Astrocyte of the hippocampus (primary cell): ENCODE measurements around the gene SCAMP4.
"Not testable (repeated sequence)": the region's sequence is repeated elsewhere in the genome, so short reads cannot be mapped to it uniquely, and the experiment has no call there.

Experiments used
- DNase-seq: peaks from one replicate; pipeline ENCODE4 v3.0.0; 2011; ENCODE audit warnings: low read depth, low spot score

The SCAMP4 gene

DNA sequence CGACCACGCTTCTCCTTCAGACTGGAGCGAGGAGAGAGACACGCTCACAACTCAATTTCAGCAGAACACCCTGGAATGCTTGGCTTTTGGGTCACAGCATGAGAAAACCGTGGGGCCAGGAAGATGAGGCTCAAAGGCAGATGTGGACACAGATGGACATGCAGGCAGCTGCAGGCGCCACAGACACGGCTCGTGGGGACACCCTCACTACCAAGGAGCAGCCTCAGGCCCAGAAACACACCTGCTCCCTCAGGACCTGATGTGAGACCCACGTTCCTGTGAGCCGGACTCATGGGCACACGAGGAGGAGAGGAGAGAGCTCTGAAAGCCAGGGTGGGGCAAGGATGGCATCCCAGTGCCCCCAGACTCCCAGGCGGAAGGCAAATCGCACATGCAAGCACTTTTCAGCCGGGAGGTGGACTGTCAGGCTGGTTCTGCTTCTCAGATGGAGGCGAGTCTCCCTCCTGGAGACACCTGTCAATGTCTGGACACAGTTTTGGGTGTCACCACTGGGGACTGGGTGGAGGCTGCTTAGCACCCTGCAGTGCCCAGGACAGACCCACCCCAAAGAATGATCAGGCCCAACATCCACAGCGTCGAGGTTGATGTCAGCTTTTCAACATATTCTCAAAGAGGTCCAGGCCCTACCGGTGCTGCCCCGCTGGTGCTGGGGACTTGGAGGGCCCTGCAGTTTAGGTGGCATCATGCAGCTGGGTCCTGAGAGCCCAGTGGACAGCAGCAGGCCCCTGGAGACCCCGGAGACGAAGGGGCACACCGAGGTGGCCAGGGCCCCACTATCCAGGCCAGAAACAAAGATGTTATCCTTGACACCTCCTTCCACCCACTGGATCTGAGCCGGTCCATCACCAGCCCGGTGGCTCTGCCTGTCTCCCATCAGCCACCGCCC lies 22.2 kb upstream of the SCAMP4 start:
- DNase-seq: no peak

DNA sequence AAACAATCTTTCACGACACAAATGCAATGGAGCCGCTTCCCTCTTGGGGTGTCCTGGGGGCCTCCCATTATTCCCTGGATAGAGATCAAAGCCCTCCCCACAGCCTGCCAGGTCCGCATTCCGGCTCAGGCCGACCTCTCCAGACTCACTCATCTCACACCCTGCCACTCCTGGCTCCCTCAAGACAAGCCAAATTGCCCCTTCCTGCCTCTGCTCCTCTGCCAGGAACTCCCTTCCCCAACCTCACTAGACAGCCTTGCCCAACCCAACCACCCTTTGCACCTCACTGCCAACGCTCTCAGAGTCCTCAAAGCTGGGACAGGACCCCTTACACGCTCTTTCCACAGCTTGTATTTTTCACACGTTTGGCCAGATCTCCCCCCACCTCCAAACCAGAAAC lies 21.4 kb upstream of the SCAMP4 start:
- DNase-seq: no peak

DNA sequence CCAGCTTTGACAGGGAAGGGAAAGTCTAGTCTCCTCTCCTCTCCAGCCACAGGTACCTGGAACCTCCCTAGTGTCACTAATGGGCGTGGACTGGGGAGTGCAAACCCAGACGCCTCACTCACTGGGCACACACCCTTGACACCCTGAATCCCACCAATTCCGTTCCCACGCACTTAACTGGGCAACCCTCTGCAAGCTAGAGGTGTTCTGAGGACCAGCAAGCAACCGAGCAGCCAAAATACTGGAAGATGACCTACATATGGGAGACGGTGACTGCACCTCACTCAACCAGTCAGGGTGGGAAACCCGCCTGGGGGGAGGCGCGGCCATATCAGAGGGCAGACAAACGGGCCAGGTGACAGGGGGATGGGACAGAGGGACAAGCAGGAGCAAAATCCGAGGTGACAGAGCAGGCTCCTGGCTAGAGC lies 20.9 kb upstream of the SCAMP4 start:
- DNase-seq: no peak

DNA sequence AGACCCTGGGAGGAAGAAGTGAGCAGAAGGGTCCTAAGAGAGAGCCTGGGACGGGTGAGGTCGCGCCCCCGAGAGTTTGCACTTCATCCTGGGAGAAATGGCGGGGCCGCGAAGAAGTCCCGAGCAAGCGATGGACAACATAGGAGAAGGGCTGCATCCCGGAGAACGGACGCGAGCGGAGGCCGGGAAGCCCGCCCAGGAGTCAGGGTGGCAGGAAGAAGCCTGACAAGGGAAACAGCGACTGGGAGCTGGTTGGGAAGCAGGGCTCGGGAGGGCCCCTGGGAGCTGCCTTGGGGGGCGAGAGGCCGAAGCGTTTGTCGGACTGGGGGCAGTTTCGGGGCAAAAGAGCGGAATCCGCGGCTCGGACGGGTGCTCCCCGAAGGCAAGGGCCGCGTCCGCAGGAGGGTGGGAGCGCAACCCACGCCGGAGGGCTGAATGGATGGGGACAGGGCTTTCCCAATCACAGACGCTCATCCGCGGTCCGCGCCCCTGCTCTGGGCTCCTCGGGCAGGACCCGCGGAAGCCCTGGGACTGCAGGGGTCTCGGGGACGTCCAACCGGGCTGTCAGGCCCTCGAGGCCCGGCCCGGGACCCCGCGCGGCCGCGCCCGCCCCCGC lies 20.4 kb upstream of the SCAMP4 start:
- DNase-seq: peak; percentile 44

DNA sequence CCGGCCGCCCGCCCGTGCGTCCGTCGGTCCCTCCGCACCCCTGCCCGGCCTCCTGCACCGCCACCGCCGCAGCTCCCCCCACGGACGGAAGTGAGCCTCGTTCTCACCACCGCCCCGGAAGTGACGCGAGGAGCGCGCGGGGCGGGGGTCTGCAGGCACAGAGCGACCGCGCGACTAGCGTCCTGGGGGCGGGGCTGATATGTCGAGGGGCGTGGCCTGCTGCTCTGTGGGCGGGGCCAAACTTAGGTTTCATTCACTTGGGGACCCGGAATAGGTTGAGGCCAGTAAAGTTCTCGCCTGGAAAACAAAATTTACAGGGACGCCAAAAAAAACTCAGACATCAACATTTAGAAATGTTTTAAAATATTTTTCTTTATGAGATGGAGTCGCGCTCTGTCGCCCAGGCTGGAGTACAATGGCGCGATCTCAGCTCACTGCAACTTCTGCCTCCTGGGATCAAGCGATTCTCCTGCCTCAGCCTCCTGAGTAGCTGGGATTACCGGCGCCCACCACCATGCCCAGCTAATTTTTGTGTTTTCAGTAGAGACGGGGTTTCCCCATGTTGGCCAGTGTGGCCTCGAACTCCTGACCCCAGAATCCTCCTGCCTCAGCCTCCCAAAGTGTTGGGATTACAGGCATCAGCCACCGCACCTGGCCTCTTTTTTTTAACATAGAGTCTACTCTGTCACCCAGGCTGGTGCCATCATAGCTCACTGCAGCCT lies 19.6 kb upstream of the SCAMP4 start, which contains the start of gene ABHD17A:
ABHD17A (minus strand) TSS at position 99 of the 722 bp plus-strand sequence. CDS start 3,930 bp downstream, outside the sequence.
- DNase-seq: peak; percentile 97

DNA sequence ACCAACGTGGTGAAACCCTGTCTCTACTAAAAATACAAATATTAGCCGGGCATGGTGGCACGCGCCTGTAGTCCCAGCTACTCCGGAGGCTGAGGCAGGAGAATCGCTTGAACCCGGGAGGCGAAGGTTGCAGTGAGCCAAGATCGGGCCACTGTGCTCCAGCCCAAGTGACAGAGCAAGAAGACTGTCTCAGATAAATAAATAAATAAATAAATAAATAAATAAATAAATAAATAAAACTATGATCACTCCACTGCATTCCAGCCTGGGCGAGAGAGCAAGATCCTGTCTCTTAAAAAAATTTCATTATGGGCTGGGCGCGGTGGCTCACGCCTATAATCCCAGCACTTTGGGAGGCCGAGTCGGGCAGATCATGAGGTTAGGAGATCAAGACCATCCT lies 18.8 kb upstream of the SCAMP4 start:
- not testable (repeated sequence) for DNase-seq

DNA sequence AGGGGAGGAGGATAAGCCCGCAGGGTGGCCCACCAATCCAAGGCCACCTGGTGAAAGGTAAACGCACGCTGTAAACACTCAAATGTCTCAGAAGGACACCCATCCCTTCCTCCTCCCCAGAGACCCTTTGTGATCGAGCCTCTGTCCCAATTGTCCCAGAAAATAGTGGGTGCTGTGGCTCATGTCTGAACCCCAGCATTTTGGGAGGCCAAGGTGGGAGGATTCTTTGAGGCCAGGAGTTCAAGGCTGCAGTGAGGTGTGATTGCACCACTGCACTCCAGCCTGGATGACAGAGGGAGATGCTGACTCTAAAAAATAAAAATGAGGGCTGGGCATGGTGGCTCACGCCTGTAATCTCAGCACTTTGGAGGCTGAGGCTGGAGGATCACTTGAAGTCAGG lies 16.8 kb upstream of the SCAMP4 start:
- DNase-seq: no peak

DNA sequence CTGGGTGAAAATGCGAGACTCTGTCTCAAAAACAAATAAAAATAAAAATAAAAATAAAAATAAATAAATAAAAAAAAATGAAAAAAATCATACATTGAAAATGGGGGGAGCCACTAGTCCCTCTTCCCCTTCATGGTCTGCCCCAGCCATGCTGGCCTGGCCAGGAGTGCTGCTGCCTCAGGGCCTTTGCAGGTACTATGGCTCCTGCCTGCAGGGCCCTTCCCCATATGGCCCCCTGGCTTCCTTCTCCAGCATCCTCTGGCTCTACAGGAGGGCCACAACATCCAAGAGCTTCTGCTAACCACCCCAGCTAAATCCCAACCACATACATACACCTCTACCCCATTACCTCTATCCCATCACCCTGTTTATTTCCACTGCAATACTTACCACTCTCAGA lies 15.3 kb upstream of the SCAMP4 start:
- DNase-seq: no peak

DNA sequence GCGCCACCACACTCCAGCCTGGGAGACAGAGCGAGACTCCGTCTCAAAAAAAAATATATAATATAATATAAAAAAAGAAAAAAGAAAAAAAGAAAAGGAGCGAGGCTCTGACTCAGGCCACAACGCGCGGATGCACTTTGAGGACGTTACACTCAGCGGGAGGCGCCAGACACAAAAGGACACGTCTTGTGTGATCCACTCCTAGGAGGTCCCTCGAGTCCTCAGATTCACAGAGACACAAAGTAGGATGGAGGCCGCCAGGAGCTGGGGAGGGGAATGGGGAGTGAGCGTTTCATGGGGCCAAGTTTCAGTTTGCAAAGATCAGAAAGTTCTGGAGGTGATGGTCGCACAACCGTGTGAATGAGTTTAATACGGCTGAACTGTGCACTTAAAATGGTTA lies 11.4 kb upstream of the SCAMP4 start:
- no peak for DNase-seq

DNA sequence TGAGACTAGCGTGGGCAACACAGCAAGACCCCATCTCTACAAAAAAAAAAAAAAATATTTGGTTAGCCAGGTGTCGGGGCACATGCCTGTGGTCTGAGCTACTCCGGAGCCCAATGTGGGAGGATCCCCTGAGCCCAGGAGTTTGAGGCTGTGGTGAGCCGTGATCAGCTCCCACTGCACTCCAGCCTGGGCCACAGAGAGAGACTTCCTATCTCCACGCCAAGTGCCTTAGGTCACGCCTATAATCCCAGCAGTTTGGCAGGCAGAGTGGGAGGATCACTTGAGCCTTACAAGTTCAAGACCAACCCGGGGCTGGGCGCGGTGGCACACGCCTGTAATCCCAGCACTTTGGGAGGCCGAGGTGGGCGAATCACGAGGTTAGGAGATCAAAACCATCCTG lies 8.7 kb upstream of the SCAMP4 start:
- DNase-seq: no peak

DNA sequence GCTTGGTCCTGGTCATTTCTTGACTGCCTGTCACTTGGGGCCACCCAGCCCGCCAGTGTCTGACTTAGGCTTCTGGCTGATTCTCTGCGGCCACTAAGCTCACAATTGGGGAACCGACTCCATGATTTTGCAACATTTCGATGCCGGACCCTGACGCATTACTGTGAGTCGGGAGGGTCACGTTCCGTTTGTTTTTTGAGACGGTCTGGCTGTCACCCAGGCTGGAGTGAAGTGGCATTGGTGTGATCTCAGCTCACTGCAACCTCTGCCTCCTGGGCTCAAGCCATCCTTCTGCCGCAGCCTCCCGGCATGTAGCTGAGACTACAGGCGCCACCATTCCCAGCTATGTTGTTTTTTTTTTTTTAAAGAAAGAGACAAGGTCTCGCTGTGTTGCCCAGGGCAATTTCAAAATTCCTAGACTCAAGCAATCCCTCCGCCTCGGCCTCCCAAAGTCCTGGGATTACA lies 3.2 kb upstream of the SCAMP4 start:
- DNase-seq: no peak

DNA sequence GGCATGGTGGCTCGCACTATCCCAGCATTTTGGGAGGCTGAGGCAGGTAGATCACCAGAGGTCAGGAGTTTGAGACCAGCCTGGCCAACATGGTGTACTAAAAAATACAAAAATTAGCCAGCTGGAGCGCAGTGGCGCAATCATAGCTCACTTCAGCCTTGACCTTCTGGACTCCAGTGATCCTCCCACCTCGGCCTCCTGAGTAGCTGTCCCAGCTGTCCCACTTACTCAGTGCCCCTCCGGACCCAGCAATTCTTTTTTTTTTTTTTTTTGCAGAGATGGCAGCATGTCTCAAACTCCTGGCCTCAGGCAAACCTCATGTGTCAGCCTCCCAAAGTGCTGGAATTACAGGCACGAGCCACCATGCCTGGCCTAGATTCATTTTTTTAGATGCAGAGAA lies 2.3 kb upstream of the SCAMP4 start:
- DNase-seq: no peak

DNA sequence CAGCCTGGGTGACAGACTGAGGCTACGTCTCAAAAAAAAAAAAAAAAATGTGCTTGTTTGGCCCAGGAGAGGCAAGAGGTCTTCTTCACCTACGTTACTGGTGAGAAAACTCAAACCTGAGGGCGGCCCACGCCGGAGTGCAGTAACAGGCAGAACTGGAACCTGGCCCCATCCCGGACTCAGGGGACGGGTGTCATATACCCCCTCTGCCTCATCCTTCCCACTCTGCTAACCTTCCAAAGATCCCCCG lies 414 bp upstream of the SCAMP4 start:
- no peak for DNase-seq

DNA sequence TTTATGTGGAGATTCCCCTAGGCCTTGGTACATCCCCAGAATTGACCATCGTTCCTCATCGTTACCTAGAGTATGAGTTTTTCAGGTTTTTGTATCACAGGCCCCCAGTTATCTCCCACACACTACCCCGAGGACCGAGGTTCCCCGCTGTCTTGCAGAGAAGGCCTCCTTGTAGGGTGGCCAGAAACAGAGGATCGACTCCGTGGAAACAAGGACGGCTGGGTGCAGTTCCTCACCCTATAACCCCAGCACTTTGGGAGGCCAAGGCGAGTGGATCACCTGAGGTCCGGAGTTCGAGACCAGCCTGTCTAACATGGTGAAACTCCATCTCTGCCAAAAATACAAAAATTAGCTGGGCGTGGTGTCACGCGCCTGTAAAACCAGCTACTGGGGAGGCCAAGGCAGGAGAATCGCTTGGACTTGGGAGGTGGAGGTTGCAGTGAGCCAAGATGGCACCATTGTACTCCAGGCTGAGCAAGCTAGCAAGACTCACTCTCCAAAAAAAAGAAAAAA lies 720 bp downstream of the SCAMP4 start:
- no peak for DNase-seq

DNA sequence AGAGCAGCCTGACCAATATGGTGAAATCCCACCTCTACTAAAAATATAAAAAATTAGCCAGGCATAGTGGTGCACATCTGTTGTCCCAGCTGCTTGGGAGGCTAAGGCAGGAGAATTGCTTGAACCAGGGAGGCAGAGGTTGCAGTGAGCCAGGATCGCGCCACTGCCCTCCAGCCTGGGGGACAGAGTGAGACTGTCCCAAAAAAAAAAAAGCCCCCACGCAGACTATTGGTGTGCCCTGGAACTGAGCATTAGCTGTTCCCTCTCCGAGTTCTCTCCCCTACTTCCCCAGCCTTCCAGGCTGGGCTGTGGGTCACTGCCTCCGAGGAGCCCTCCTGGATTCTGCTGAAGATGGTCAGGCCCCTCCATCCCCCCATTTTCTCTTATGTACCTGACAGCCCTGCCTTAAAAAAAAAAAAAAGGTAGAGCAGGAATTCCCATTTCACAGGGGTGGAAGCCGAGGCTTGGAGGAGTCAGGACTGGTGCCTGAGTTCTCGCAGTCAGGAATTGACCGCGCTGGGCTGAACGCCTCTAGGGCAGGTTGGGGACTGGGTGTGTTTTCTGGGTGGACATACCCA lies 1.9 kb downstream of the SCAMP4 start:
- DNase-seq: no peak

DNA sequence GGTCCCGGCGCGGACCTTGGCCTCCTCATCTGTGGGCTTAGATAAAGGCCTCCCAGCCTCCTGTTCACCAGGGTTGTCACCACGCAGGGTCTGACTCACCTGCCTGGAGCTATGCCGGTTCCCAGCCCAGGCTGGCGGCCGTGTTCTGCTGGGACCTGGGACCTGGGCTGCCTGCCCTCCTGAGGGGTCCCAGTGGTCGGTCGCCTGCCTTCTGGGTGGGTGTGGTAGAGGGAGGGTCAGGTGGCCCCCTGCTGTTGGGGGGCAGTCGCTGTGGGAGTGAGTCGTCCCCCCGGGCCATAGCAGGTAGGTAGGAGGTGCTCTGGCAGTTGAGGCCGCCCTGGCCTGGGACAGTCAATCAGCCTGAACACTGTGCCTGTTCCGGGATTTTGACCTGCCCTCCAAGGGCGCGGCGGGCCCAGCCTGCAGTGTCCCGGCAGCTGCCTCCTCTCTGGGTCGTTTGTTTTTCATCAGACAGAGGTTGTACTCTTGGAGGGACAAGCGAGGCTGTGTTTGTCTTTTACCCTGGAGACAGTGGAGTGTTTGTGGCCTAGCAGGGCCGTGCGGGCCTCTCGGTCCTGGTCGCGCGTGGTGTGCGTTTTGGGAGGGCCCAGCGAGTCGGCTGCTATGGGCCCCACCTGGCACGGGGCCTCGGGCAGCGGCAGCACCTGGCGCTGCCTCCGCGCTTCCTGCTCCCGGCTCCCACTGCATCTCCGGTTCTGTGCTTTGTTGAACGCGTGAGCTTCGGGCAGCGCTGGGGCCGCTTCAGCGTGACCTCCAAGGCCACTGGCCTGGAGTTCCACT lies 2.6 kb downstream of the SCAMP4 start:
- DNase-seq: no peak

DNA sequence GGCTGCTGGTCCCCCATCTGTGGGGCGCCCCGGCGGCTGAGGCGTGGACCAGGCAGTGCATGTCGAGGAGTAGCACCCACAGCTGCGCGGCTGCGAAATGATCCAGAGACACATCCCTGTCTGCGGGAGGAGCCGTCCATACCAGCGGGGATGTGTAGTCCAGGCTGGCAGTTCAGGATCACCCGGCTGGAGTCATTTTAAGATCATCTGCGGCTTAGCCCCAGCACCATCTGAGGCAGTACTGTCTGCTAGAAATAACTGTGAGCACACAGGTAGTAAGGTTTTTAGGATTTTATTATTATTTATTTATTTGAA lies 3.1 kb downstream of the SCAMP4 start:
- no peak for DNase-seq

DNA sequence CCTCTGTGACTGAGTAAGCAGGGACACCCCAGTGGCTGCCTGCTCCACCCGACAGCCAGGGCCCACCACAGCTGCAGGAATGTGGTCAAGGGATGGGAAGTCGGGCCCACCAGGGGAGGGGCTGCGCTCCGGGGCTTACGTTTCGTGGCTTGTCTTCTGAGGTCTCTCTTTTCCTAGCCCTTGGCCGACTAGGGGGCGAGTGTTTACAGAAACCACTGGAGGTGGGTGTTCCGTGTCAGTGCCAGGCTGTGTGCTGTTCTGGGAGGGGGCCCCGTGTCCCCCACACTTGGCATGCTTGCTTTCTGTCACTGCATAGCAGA lies 4.5 kb downstream of the SCAMP4 start:
- DNase-seq: no peak

DNA sequence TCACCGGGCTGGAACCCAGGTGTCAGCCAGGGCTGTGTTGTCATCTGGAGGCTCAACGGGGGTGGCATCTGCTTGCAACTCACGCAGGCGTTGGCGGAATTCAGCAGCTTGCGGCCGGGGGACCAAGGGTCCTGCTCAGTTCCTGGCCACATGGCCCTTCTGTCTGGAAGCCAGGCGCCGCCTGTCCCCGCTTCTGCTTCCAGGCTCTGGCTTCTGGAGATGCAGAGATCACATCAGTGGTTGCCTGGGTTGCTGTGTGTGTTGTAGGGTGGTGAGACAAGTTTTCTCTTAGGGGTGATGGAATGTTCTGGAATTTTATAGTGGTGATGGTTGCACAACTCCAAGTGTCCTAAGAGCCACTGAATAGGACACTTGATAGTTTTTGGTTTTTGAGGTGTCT lies 5.0 kb downstream of the SCAMP4 start:
- DNase-seq: no peak

DNA sequence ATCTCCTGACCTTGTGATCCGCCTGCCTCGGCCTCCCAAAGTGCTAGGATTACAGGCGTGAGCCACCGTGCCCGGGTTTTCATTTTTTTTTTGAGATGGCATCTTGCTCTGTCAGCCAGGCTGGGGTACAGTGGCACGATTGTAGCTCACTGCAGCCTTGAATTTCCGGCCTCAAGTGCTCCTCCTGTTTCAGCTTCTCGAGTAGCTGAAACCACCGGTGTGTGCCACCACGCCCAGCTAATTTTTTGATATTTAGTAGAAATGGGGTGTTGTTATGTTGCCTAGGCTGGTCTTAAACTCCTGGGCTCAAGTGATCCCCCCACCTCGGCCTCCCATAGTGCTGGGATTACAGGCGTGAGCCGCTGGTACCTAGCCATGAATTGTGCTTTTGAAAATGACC lies 5.9 kb downstream of the SCAMP4 start:
- DNase-seq: no peak

DNA sequence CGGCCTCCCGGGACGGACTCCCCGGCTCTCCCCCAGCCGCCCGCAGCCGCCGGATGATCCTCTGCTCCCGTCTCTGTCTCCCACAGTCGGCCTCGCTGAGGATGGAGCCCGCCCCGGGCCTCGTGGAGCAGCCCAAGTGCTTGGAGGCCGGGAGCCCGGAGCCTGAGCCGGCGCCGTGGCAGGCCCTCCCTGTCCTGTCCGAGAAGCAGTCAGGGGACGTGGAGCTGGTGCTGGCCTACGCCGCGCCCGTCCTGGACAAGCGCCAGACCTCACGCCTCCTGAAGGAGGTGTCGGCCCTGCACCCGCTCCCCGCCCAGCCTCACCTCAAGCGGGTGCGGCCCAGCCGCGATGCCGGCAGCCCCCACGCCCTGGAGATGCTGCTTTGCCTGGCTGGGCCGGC lies 6.8 kb downstream of the SCAMP4 start:
- DNase-seq: no peak
